SK-N-SH treated with all-trans-retinoic acid at 6 μM for 48 hours (cell line): ENCODE measurements around the gene OXSR1.

Source experiments
- ARNTL ChIP-seq: fragments of 450-650 bp; formaldehyde crosslinking; IDR thresholded peaks from 2 replicates; pipeline ENCODE4 v1.5.0; 2020; ENCODE audit warnings: low read depth, mild to moderate bottlenecking, moderate library complexity, borderline replicate concordance
- GLIS3 ChIP-seq: fragments of 250-450 bp; sonication (Bioruptor Pico); IDR thresholded peaks from 2 replicates; pipeline ENCODE4 v1.5.0; 2020; ENCODE audit warnings: mild to moderate bottlenecking, moderate library complexity
- ISL1 ChIP-seq: fragments of 250-450 bp; sonication (Bioruptor Pico); IDR thresholded peaks from 2 replicates; pipeline ENCODE4 v2.1.2; 2022; ENCODE audit warnings: mild to moderate bottlenecking, moderate library complexity
- PPARA ChIP-seq: fragments of 250-450 bp; sonication (Bioruptor Pico); IDR thresholded peaks from 2 replicates; pipeline ENCODE4 v1.5.0; 2020; ENCODE audit warnings: mild to moderate bottlenecking, borderline replicate concordance
- RARB ChIP-seq: fragments of 250-450 bp; sonication (Bioruptor Pico); IDR thresholded peaks from 2 replicates; pipeline ENCODE4 v1.8.0; 2021; ENCODE audit warnings: mild to moderate bottlenecking, moderate library complexity
- SNAI2 ChIP-seq: fragments of 250-450 bp; sonication (Bioruptor Pico); IDR thresholded peaks from 2 replicates; pipeline ENCODE4 v1.5.0; 2020; ENCODE audit warnings: mild to moderate bottlenecking, moderate library complexity
- TCF4 ChIP-seq: fragments of 250-450 bp; sonication (Bioruptor Pico); IDR thresholded peaks from 2 replicates; pipeline ENCODE4 v1.8.0; 2021; ENCODE audit warnings: mild to moderate bottlenecking, moderate library complexity, borderline replicate concordance
- TOX ChIP-seq: fragments of 250-450 bp; sonication (Bioruptor Pico); IDR thresholded peaks from 2 replicates; pipeline ENCODE4 v1.8.0; 2021; ENCODE audit warnings: mild to moderate bottlenecking, moderate library complexity, borderline replicate concordance
- ZFP3 ChIP-seq: fragments of 250-450 bp; sonication (Bioruptor Pico); IDR thresholded peaks from 2 replicates; pipeline ENCODE4 v1.5.0; 2020; ENCODE audit warnings: mild to moderate bottlenecking, moderate library complexity
- ZNF565 ChIP-seq: fragments of 450-650 bp; formaldehyde crosslinking; conservative IDR thresholded peaks from 2 replicates; pipeline ENCODE4 v1.5.0; 2020; ENCODE audit warnings: low read depth, mild to moderate bottlenecking, moderate library complexity
- ZNF8 ChIP-seq: fragments of 450-650 bp; formaldehyde crosslinking; IDR thresholded peaks from 2 replicates; pipeline ENCODE4 v1.5.0; 2020; ENCODE audit warnings: mild to moderate bottlenecking, moderate library complexity
- TF ChIP-seq, protein P1 (sequence below): fragments of 250-450 bp; sonication (Bioruptor Pico); IDR thresholded peaks from 2 replicates; pipeline ENCODE4 v1.5.0; 2020; ENCODE audit warnings: mild to moderate bottlenecking, moderate library complexity
- TF ChIP-seq, protein P2 (sequence below): fragments of 250-450 bp; sonication (Bioruptor Pico); IDR thresholded peaks from 2 replicates; pipeline ENCODE4 v1.5.1; 2021; ENCODE audit warnings: mild to moderate bottlenecking, moderate library complexity
- TF ChIP-seq, protein P3 (sequence below): fragments of 250-450 bp; sonication (Bioruptor Pico); IDR thresholded peaks from 2 replicates; pipeline ENCODE4 v1.8.0; 2021; ENCODE audit warnings: low read depth, mild to moderate bottlenecking, moderate library complexity, borderline replicate concordance

DNA sequence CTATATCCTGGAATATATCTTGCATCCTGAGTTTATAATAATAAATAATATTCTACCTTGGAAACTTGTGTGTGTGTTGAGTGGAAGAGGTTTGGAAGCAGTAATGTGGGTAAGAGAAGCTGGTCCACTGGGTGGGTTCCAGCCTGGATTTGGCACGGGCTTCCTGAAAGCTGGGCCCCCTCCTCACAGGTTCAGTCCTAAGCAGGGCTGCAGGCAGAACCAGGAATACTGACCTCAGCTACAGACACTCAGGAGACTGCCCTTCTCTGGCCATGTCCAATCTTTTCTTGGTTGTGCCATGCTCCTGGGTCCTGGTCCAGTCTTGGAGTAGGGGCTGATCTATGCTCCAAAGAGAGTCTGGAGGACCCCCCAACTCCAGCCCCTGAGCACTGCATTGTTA is 22.4 kb upstream of the OXSR1 start:
- TF ChIP-seq TOX (CRISPR knock-in tag) (no peak), ARNTL (CRISPR knock-in tag) (no peak), ISL1 (no peak), PPARA (CRISPR knock-in tag) (no peak), ZNF565 (CRISPR knock-in tag) (no peak), ZFP3 (CRISPR knock-in tag) (no peak), SNAI2 (no peak), GLIS3 (CRISPR knock-in tag) (no peak), RARB (CRISPR knock-in tag) (no peak), ZNF8 (CRISPR knock-in tag) (no peak), TCF4 (CRISPR knock-in tag) (no peak)
- TF ChIP-seq, protein P1, sequence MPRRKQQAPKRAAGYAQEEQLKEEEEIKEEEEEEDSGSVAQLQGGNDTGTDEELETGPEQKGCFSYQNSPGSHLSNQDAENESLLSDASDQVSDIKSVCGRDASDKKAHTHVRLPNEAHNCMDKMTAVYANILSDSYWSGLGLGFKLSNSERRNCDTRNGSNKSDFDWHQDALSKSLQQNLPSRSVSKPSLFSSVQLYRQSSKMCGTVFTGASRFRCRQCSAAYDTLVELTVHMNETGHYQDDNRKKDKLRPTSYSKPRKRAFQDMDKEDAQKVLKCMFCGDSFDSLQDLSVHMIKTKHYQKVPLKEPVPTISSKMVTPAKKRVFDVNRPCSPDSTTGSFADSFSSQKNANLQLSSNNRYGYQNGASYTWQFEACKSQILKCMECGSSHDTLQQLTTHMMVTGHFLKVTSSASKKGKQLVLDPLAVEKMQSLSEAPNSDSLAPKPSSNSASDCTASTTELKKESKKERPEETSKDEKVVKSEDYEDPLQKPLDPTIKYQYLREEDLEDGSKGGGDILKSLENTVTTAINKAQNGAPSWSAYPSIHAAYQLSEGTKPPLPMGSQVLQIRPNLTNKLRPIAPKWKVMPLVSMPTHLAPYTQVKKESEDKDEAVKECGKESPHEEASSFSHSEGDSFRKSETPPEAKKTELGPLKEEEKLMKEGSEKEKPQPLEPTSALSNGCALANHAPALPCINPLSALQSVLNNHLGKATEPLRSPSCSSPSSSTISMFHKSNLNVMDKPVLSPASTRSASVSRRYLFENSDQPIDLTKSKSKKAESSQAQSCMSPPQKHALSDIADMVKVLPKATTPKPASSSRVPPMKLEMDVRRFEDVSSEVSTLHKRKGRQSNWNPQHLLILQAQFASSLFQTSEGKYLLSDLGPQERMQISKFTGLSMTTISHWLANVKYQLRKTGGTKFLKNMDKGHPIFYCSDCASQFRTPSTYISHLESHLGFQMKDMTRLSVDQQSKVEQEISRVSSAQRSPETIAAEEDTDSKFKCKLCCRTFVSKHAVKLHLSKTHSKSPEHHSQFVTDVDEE (CRISPR knock-in tag), result no peak
- TF ChIP-seq, protein P2, sequence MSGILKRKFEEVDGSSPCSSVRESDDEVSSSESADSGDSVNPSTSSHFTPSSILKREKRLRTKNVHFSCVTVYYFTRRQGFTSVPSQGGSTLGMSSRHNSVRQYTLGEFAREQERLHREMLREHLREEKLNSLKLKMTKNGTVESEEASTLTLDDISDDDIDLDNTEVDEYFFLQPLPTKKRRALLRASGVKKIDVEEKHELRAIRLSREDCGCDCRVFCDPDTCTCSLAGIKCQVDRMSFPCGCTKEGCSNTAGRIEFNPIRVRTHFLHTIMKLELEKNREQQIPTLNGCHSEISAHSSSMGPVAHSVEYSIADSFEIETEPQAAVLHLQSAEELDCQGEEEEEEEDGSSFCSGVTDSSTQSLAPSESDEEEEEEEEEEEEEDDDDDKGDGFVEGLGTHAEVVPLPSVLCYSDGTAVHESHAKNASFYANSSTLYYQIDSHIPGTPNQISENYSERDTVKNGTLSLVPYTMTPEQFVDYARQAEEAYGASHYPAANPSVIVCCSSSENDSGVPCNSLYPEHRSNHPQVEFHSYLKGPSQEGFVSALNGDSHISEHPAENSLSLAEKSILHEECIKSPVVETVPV (CRISPR knock-in tag), result no peak
- TF ChIP-seq, protein P3, sequence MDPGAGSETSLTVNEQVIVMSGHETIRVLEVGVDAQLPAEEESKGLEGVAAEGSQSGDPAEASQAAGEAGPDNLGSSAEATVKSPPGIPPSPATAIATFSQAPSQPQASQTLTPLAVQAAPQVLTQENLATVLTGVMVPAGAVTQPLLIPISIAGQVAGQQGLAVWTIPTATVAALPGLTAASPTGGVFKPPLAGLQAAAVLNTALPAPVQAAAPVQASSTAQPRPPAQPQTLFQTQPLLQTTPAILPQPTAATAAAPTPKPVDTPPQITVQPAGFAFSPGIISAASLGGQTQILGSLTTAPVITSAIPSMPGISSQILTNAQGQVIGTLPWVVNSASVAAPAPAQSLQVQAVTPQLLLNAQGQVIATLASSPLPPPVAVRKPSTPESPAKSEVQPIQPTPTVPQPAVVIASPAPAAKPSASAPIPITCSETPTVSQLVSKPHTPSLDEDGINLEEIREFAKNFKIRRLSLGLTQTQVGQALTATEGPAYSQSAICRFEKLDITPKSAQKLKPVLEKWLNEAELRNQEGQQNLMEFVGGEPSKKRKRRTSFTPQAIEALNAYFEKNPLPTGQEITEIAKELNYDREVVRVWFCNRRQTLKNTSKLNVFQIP, result no peak
